Hepatocyte (in vitro differentiated cells): ENCODE measurements around the gene XRCC4. TPM values are rescaled to one million over a fixed set of nuclear protein-coding genes. Genes with fewer than 3 reads are reported as not detected.

Experiments used
- DNase-seq: peaks from one replicate; pipeline ENCODE4 v3.0.0-alpha.2; 2016; ENCODE audit warnings: low spot score
- H2AFZ ChIP-seq: fragments of 200-600 bp; sonication (generic); 2 replicates; pipeline ENCODE4 v1.6.0; 2016; ENCODE audit warnings: antibody characterized with exemption, mild to moderate bottlenecking
- H3K27ac ChIP-seq: fragments of 200-600 bp; sonication (generic); 2 replicates; pipeline ENCODE4 v1.5.1; 2016; ENCODE audit warnings: mild to moderate bottlenecking
- H3K27me3 ChIP-seq: fragments of 200-600 bp; sonication (generic); 2 replicates; pipeline ENCODE4 v1.6.1; 2016
- H3K36me3 ChIP-seq: fragments of 200-600 bp; sonication (generic); replicated peaks from 2 replicates; pipeline ENCODE4 v1.5.1; 2016; ENCODE audit warnings: low read depth; ENCODE audit not compliant: insufficient read depth
- H3K4me1 ChIP-seq: fragments of 200-600 bp; sonication (generic); 2 replicates; pipeline ENCODE4 v1.5.1; 2016; ENCODE audit warnings: mild to moderate bottlenecking, moderate library complexity; ENCODE audit not compliant: insufficient read depth
- H3K4me2 ChIP-seq: fragments of 200-600 bp; sonication (generic); 2 replicates; pipeline ENCODE4 v1.6.0; 2016
- H3K4me3 ChIP-seq: fragments of 200-600 bp; sonication (generic); 2 replicates; pipeline ENCODE4 v1.5.1; 2016; ENCODE audit warnings: mild to moderate bottlenecking
- H3K79me2 ChIP-seq: fragments of 200-600 bp; sonication (generic); 2 replicates; pipeline ENCODE4 v1.6.0; 2017; ENCODE audit warnings: mild to moderate bottlenecking
- H3K9me2 ChIP-seq: fragments of 200-600 bp; sonication (generic); replicated peaks from 2 replicates; pipeline ENCODE4 v1.6.0; 2017; ENCODE audit warnings: mild to moderate bottlenecking; ENCODE audit not compliant: insufficient read depth
- H3K9me3 ChIP-seq: fragments of 200-600 bp; sonication (generic); 2 replicates; pipeline ENCODE4 v1.5.1; 2016; ENCODE audit warnings: low read depth, mild to moderate bottlenecking
- H4K20me1 ChIP-seq: fragments of 200-600 bp; sonication (generic); 2 replicates; pipeline ENCODE4 v1.6.0; 2016; ENCODE audit warnings: mild to moderate bottlenecking; ENCODE audit not compliant: insufficient read depth, poor library complexity, severe bottlenecking
- EZH2 ChIP-seq: fragments of 200-600 bp; sonication (generic); IDR thresholded peaks from 2 replicates; pipeline ENCODE4 v1.6.1; 2016; ENCODE audit warnings: antibody characterized with exemption, mild to moderate bottlenecking, borderline replicate concordance
- EZH2phosphoT487 ChIP-seq: fragments of 200-600 bp; sonication (generic); IDR thresholded peaks from one replicate; pipeline ENCODE4 v1.6.1; 2018; ENCODE audit warnings: antibody characterized with exemption, mild to moderate bottlenecking, low read depth, moderate library complexity; ENCODE audit not compliant: unreplicated experiment, severe bottlenecking
- WGBS: methylation state at CpG from one replicate; pipeline ENCODE4 v1.1.6; 2016; ENCODE audit warnings: low lambda C conversion rate; ENCODE audit errors: missing lambda C conversion rate; 5-methylcytosine and 5-hydroxymethylcytosine counted together
- polyA plus RNA-seq: library from polyadenylated mRNA; unstranded; fragments of >200 nt; fragmentation: Nextera tagmentation; extraction: Ambion mirVana; gene quantifications from 2 replicates; pipeline ENCODE4 v1.2.1, GENCODE V29; 2016
- total RNA-seq: library from RNA; depleted of rRNA; stranded (reverse); fragments of >200 nt; gene quantifications from 2 replicates; pipeline ENCODE4 v1.2.3, GENCODE V29; 2014
- TF ChIP-seq, protein P1 (sequence below): fragments of 200-600 bp; sonication (generic); IDR thresholded peaks from 2 replicates; pipeline ENCODE4 v1.5.1; 2016; ENCODE audit warnings: antibody characterized with exemption, mild to moderate bottlenecking; ENCODE audit not compliant: poor library complexity

XRCC4 gene
- total and polyA plus RNA-seq, 2 experiments from 2014 or later = 12.7 to 21.5 TPM

DNA sequence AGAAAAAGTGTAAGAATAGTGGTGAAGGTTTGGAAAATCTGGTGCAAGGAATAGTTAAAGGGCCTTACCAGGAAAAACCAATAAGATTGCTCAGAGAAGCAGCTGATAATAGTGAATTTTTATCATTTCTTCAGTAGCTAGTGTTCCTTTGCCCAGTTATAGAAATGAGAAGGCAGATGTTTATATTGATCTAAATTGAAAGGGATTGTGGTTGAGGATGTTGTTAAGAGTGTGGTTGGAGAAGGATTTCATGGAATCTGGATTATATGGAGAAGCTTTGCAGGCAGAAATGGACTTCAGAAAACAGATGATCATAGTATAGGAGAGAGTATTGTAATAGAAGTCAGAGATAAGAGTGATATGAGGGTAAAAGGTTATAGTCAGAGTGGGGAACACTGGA lies 102.6 kb downstream of the XRCC4 start:
- Histone ChIP-seq H3K36me3 (no peaks in the 10 kb centered on the region), H3K4me1 (no peaks in the 10 kb centered on the region), H2AFZ (no peak overlapping the region), H3K4me2 (no peak overlapping the region), H3K27me3 (no peaks in the 10 kb centered on the region), H3K79me2 (no peaks in the 10 kb centered on the region), H3K27ac (no peak overlapping the region), H4K20me1 (no peaks in the 10 kb centered on the region), H3K9me3 (no peaks in the 10 kb centered on the region), H3K4me3 (no peak overlapping the region), H3K9me2 (no peaks in the 10 kb centered on the region)
- no peak for TF ChIP-seq EZH2
- no peak for TF ChIP-seq EZH2phosphoT487
- TF ChIP-seq, protein P1, sequence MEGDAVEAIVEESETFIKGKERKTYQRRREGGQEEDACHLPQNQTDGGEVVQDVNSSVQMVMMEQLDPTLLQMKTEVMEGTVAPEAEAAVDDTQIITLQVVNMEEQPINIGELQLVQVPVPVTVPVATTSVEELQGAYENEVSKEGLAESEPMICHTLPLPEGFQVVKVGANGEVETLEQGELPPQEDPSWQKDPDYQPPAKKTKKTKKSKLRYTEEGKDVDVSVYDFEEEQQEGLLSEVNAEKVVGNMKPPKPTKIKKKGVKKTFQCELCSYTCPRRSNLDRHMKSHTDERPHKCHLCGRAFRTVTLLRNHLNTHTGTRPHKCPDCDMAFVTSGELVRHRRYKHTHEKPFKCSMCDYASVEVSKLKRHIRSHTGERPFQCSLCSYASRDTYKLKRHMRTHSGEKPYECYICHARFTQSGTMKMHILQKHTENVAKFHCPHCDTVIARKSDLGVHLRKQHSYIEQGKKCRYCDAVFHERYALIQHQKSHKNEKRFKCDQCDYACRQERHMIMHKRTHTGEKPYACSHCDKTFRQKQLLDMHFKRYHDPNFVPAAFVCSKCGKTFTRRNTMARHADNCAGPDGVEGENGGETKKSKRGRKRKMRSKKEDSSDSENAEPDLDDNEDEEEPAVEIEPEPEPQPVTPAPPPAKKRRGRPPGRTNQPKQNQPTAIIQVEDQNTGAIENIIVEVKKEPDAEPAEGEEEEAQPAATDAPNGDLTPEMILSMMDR = no peak
- DNase-seq = no peak

DNA sequence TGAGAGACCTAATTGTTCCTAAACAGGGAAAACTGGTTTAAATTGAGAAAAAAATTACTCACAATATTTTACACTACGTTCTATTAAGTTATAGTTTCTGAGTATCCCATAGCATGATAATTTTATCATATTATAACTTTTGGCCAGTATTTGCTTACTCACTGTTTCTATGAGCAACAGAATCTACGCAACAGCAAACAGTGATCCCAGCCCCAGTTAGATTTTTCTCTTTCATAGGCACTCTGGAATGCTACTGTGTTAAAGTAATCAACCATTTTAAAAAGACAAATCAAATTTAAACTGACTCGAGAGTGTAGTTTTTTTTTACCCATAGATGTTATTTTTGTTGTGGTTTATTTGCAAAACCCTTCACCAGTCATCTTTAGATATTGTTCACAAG lies 107.2 kb downstream of the XRCC4 start:
- no peaks in the 10 kb centered on the region for H3K9me2 ChIP-seq
- whole genome bisulfite sequencing = 91% methylated on average over 3 of the region's 3 CpGs
- no peaks in the 10 kb centered on the region for H3K9me3 ChIP-seq
- no peaks in the 10 kb centered on the region for H3K27me3 ChIP-seq
- H3K4me1 ChIP-seq = no peaks in the 10 kb centered on the region
- no peaks in the 10 kb centered on the region for H3K79me2 ChIP-seq
- H2AFZ ChIP-seq = no peak overlapping the region
- no peaks in the 10 kb centered on the region for H3K36me3 ChIP-seq
- no peak for TF ChIP-seq EZH2
- TF ChIP-seq, protein P1 = no peak
- no peak for TF ChIP-seq EZH2phosphoT487
- H3K4me2 ChIP-seq = no peak overlapping the region
- no peaks in the 10 kb centered on the region for H4K20me1 ChIP-seq
- no peak for DNase-seq
- H3K27ac ChIP-seq = no peak overlapping the region
- H3K4me3 ChIP-seq = no peak overlapping the region

DNA sequence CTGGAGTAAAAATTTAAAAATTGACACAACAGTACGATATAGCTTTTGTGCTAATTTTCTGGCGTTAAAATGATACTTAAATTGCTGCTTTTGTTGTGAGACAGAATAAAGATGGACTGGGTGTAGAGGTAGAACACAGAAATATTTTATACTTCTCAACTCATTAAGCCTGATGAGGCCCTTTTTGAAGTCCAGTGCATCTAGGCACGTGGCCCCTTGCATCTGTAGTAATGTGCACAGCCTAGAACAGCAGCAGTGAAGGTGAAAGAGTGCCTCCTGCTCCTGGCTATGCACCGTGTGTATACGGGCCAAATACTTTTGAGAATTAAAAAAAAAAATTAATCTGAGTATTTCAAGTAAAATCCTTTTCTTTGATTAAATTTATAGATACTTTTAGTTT lies 115.6 kb downstream of the XRCC4 start:
- no peak for DNase-seq
- no peak overlapping the region for H2AFZ ChIP-seq
- H3K4me1 ChIP-seq = no peaks in the 10 kb centered on the region
- TF ChIP-seq, protein P1 = no peak
- TF ChIP-seq EZH2 (no peak), EZH2phosphoT487 (no peak)
- WGBS = 68% methylated on average over 5 of the region's 5 CpGs
- no peaks in the 10 kb centered on the region for H3K9me3 ChIP-seq
- no peaks in the 10 kb centered on the region for H3K27me3 ChIP-seq
- H4K20me1 ChIP-seq = no peaks in the 10 kb centered on the region
- no peak overlapping the region for H3K4me3 ChIP-seq
- no peaks in the 10 kb centered on the region for H3K9me2 ChIP-seq
- H3K36me3 ChIP-seq = no peaks in the 10 kb centered on the region
- no peaks in the 10 kb centered on the region for H3K79me2 ChIP-seq
- H3K27ac ChIP-seq = no peak overlapping the region
- H3K4me2 ChIP-seq = no peak overlapping the region
